HG02852 (cell line): ENCODE data around the gene JADE2.
"Not testable (repeated sequence)": the region's sequence is repeated elsewhere in the genome, so short reads cannot be mapped to it uniquely, and the experiment has no call there.

ENCODE experiments used
- ATAC-seq: cut with Tn5 transposase; IDR thresholded peaks from one replicate; pipeline ENCODE4 v1.9.1; 2021; ENCODE audit warnings: mild to moderate bottlenecking, moderate library complexity; ENCODE audit not compliant: unreplicated experiment

JADE2 gene

GRCh38 chr5:134547999-134548658 lies 22.7 kb downstream of the JADE2 start:
- no peak for ATAC-seq

- no peak for ATAC-seq
Measured at GRCh38 chr5:134549714-134550113, 24.2 kb downstream of the JADE2 start.

GRCh38 chr5:134550271-134551214 lies 25.1 kb downstream of the JADE2 start:
- ATAC-seq: no peak

- no peak for ATAC-seq
Measured at GRCh38 chr5:134551901-134552300, 26.4 kb downstream of the JADE2 start.

- ATAC-seq: no peak
Measured at GRCh38 chr5:134552301-134552700, 26.8 kb downstream of the JADE2 start.

GRCh38 chr5:134552716-134553115 lies 27.2 kb downstream of the JADE2 start:
- ATAC-seq: not testable (repeated sequence)

- ATAC-seq: no peak
Measured at GRCh38 chr5:134553821-134554267, 28.4 kb downstream of the JADE2 start.

GRCh38 chr5:134554319-134555222 lies 29.1 kb downstream of the JADE2 start:
- peak; percentile 52 for ATAC-seq

GRCh38 chr5:134555223-134555889 lies 29.9 kb downstream of the JADE2 start:
- ATAC-seq: peak; percentile 6

- no peak for ATAC-seq
Measured at GRCh38 chr5:134555890-134556311, 30.4 kb downstream of the JADE2 start.

- ATAC-seq: not testable (repeated sequence)
Measured at GRCh38 chr5:134556588-134556987, 31.1 kb downstream of the JADE2 start.

GRCh38 chr5:134556994-134557393 lies 31.5 kb downstream of the JADE2 start:
- ATAC-seq: no peak

GRCh38 chr5:134559672-134560071 lies 34.2 kb downstream of the JADE2 start:
- no peak for ATAC-seq

GRCh38 chr5:134560698-134561097 lies 35.2 kb downstream of the JADE2 start:
- ATAC-seq: no peak

GRCh38 chr5:134561871-134562296 lies 36.4 kb downstream of the JADE2 start:
- ATAC-seq: no peak

- ATAC-seq: no peak
Measured at GRCh38 chr5:134563221-134563620, 37.8 kb downstream of the JADE2 start.

GRCh38 chr5:134563962-134564361 lies 38.5 kb downstream of the JADE2 start:
- ATAC-seq: no peak

- ATAC-seq: no peak
Measured at GRCh38 chr5:134564396-134564795, 38.9 kb downstream of the JADE2 start.

GRCh38 chr5:134565791-134566740 lies 40.6 kb downstream of the JADE2 start:
- ATAC-seq: no peak
